Brain microvascular endothelial cell (primary cell): ENCODE data around the gene B3GNT9.

ENCODE experiments used
- DNase-seq: peaks from one replicate; pipeline ENCODE4 v3.0.0-alpha.2; 2020
- H3K27ac ChIP-seq: fragments of 250-450 bp; sonication (Bioruptor Pico); 2 replicates; pipeline ENCODE4 v1.5.1; 2020; ENCODE audit warnings: mild to moderate bottlenecking, moderate library complexity
- H3K27me3 ChIP-seq: fragments of 250-450 bp; sonication (Bioruptor Pico); replicated peaks from 2 replicates; pipeline ENCODE4 v1.5.1; 2020; ENCODE audit warnings: mild to moderate bottlenecking
- H3K36me3 ChIP-seq: fragments of 250-450 bp; sonication (Bioruptor Pico); replicated peaks from 2 replicates; pipeline ENCODE4 v1.5.1; 2020; ENCODE audit warnings: mild to moderate bottlenecking
- H3K4me3 ChIP-seq: 2 replicates; pipeline ENCODE4 v1.5.1; 2011; ENCODE audit warnings: low read depth, mild to moderate bottlenecking, control low read depth, low read length, moderate library complexity
- CTCF ChIP-seq: IDR thresholded peaks from 2 replicates; pipeline ENCODE4 v1.5.1; 2011; ENCODE audit warnings: low read depth, mild to moderate bottlenecking, moderate library complexity, low read length, control low read depth, inconsistent platforms; ENCODE audit errors: missing control alignments
- in situ Hi-C: cut with HindIII; loops from 2 replicates; pipeline ENCODE4 v1.10.0; 2017; ENCODE audit warnings: low sequenced_read_pairs, low pct_ligation_motif_present

The B3GNT9 gene

GRCh38 chr16:67184453-67184994 is 33.7 kb upstream of the B3GNT9 start:
- Histone ChIP-seq H3K4me3 (peak overlapping the region; percentile 73), H3K27me3 (no peaks in the 10 kb centered on the region), H3K27ac (no peak overlapping the region), H3K36me3 (no peaks in the 10 kb centered on the region)
- in situ Hi-C loops, result no loop called here
- DNase-seq, result no peak
- TF ChIP-seq CTCF, result no peak

- peak; percentile 97 for DNase-seq
- Histone ChIP-seq H3K4me3 (peak within 1 kb of the TSS; percentile 73), H3K27me3 (no peaks in the 10 kb centered on the region), H3K36me3 (no peaks in the 10 kb centered on the region), H3K27ac (peak within 1 kb of the TSS; percentile 97)
- in situ Hi-C loops, result no loop called here
- TF ChIP-seq CTCF, result no peak
These were observed 33.0 kb upstream of the B3GNT9 start, which contains the start of gene MATCAP1 for GRCh38 chr16:67183627-67184452. Gene MATCAP1, minus strand, starts transcription at chr16:67183963. Its CDS starts 3,353 bp downstream, at chr16:67180610.

DNA sequence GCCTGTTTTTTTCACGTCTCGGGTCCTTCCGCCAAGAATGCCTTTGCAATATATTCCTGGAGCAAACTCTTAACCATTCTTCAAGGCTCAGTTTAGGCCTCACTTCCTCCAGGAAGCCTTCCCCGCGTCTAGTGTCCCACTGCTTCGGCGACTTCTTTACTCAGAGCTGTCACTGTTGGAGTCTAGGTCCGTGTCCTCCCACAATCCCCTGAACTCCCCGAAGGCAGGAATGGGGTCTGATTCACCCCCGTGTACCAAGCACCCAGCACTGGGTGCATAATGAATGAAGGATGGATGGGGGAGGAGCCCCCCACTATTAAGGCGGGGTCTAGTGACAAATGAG is 32.5 kb upstream of the B3GNT9 start:
- no peaks in the 10 kb centered on the region for H3K27me3 ChIP-seq
- no peak for TF ChIP-seq CTCF
- peak overlapping the region; percentile 97 for H3K27ac ChIP-seq
- H3K4me3 ChIP-seq, result peak overlapping the region; percentile 73
- no peak for DNase-seq
- no peaks in the 10 kb centered on the region for H3K36me3 ChIP-seq
- in situ Hi-C loops, result no loop called here

DNA sequence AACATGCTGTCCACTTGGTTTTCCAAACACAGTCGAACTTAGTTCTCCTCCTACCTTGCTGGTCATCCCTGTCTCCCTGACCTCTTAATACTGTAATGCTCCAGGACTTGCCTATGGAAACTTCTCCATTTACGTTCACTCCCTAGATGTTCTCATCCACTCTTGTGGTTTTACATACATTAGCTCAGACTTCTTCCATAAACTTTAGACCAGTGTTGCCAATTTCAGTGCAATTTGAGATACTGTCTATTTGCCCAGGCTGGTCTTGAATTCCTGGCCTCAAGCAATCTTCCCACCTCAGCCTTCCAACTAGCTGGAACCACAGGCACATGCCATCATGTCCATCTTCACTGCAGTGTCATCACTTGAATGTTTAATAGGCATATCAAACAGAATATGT is 31.5 kb upstream of the B3GNT9 start:
- in situ Hi-C loops, result no loop called here
- H3K36me3 ChIP-seq, result no peaks in the 10 kb centered on the region
- DNase-seq, result no peak
- H3K27me3 ChIP-seq, result no peaks in the 10 kb centered on the region
- no peak overlapping the region for H3K27ac ChIP-seq
- no peak overlapping the region for H3K4me3 ChIP-seq
- TF ChIP-seq CTCF, result no peak

DNA sequence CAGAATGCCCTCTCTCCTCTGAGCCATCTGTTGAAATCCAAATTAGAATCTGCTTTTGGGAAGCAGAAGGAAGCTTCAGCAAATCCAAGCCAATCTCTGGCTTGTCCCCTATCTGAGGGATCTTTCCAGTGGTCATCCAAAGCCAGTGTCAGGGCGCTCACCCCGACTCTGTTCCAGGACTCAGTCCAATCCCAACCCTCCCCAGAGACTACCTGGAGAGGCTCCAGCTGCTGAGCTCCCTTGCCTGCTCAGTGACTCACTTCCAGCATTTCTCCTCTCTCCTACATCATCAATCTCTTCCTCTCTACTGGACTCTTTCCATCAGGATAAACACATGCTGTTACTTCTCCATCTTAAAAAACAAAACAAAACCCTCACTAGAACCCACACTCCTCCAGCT is 30.5 kb upstream of the B3GNT9 start:
- Histone ChIP-seq H3K4me3 (no peak overlapping the region), H3K27ac (no peak overlapping the region), H3K27me3 (no peaks in the 10 kb centered on the region), H3K36me3 (no peaks in the 10 kb centered on the region)
- no peak for TF ChIP-seq CTCF
- DNase-seq, result peak; percentile 69
- in situ Hi-C loops, result no loop called here
